GM12875 (cell line): Measurements from ENCODE around the gene FKBP14.

Experiments used
- H3K4me3 ChIP-seq: one replicate; pipeline ENCODE4 v1.5.1; 2011; ENCODE audit warnings: low read depth, low read length, control low read depth
- TF ChIP-seq, protein P1 (sequence below): IDR thresholded peaks from 2 replicates; pipeline ENCODE4 v1.5.1; 2011; ENCODE audit warnings: low read depth, mild to moderate bottlenecking, control low read depth, inconsistent platforms, low read length, moderate library complexity, borderline replicate concordance; ENCODE audit not compliant: insufficient read depth

Gene FKBP14

DNA sequence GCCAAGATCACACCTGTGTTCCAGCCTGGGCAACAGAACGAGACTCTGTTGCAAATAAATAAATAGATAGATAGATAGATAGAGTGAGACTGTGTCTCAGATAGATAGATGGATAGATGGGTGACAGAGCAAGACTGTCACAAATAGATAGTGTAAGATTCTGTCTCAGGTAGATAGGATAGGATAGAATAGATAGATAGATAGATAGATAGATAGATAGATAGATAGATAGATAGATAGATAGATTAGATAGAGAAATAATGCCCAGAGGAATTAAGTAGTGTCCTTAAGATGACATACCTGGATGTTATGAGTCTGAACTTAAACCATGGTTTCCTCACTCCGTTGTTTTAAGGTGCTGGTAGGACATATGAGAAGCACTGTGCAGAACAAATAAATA is 9.7 kb upstream of the FKBP14 start:
- no peak overlapping the region for H3K4me3 ChIP-seq

DNA sequence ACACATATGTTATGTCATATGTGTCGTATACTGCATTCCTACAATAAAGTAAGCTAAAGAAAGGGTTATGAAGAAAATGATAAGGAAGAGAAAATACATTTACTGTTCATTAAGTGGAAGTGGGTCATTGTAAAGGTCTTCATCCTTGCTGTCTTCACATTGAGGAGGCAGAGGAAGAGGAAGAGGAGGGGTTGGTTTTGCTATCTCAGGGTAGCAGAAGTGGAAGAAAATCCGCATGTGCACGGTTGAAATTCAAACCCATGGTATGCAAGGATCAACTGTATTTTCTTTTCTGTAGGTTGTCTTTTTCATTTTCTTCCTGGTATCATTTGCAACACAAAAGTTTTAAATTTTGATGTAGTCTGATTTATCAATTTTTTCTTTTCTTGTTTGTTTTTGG is 8.0 kb upstream of the FKBP14 start:
- TF ChIP-seq, protein P1, sequence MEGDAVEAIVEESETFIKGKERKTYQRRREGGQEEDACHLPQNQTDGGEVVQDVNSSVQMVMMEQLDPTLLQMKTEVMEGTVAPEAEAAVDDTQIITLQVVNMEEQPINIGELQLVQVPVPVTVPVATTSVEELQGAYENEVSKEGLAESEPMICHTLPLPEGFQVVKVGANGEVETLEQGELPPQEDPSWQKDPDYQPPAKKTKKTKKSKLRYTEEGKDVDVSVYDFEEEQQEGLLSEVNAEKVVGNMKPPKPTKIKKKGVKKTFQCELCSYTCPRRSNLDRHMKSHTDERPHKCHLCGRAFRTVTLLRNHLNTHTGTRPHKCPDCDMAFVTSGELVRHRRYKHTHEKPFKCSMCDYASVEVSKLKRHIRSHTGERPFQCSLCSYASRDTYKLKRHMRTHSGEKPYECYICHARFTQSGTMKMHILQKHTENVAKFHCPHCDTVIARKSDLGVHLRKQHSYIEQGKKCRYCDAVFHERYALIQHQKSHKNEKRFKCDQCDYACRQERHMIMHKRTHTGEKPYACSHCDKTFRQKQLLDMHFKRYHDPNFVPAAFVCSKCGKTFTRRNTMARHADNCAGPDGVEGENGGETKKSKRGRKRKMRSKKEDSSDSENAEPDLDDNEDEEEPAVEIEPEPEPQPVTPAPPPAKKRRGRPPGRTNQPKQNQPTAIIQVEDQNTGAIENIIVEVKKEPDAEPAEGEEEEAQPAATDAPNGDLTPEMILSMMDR = no peak

More for the DNA sequence above, 9.7 kb upstream of the FKBP14 start:
- TF ChIP-seq, protein P1 = no peak

DNA sequence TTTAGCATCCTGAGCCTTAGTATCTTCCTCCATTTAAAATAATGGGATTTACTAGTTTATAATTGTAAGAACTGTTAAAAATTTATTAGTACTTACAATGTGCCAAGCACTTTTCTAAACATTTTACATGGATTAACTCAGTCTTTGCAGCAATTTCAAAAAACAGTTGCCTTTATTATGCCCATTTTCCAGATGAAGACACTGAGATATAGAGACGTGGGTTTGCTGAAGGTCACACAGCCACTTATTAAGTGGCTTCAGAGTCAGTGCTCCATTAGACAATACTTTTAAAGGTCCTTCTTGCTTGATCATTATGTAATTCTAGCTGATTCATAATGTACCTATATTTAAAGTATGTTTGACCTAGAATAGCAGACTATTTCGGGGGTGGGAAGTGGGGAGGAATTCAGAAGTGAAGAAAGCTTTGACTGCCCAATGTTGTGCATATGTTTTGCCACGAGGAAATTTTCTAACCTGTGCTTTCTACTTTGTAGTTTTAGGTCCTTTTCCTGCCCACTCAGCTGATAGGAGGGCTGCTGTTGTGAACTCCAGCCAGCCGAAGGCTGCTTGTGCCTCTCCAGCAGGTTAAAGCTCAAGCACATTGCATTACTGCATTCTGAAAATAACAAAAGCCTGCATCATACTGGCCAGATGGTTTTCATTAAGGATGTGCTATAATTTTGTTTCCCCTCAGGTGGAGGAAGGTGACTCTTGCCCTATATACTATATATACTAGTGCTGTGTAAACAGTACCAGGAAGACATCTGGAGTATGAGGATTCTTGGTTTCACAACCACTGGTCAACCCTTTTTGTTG is 6.0 kb upstream of the FKBP14 start:
- no peak overlapping the region for H3K4me3 ChIP-seq

More for the DNA sequence above, 8.0 kb upstream of the FKBP14 start:
- no peak overlapping the region for H3K4me3 ChIP-seq

DNA sequence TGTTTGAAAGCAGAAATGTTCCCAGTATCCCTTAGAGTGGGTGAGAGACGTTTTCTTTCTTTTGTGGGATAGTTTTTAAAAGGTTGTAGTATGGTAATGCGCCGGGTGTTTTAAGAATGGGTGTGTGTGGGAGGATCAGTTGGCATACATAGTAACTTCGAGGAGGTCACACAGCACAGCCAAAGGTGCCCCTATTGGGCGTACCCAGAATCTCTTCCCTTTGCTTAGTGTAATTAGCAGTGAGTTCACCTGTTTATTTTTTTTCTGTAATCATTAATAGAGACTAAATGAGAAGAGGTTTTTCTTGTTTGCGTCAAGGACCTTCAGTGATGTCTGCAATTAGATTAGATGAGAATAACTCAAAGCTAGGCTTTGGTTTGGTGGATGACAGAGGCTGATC is 3.2 kb upstream of the FKBP14 start:
- TF ChIP-seq, protein P1 = peak; percentile 21; the same call in 1 of the 2 replicates
- no peak overlapping the region for H3K4me3 ChIP-seq

More for the DNA sequence above, 6.0 kb upstream of the FKBP14 start:
- TF ChIP-seq, protein P1 = no peak

DNA sequence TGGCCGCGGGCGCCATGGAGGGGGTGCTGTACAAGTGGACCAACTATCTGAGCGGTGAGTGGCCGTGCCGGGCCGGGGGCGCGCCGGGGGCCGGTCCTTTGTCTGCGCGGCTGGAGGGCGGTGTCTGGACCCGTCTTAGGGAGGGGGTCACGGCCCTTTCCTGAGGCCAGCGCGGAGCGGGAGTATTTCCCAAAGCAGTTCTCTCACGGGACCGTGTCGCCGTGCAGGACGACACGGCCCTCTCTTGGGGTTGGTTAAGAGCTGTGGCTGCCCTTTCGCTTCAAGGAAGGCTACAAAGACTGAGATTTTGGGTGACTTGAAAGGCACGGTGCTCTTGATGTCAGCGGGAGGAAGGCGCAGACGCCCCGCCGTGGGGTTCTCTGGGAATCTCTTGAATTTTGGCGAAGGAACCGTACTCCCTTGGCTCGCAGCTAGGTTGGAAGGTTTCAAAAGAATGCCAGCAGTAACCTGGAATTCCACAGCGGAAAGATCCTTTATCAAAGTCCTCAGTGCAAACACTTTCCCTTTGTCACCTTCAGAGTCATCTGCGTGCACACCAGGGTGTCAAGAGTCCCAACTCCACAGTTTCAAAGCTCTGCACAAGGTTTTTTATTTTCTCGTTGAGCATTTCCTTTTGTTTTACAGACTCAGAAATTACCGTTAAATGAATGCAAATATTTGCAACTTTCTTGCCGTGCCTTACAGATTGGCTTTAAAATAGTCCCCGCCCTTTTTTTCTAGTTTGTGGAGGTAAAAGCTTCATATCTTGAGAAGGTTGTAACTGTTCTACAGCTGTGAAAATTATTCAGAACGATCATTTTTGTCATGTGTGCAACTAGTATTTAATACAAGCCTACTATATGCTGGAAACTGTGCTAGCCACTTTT is 2.5 kb upstream of the FKBP14 start:
- TF ChIP-seq, protein P1 = no peak
- peak overlapping the region; percentile 88 for H3K4me3 ChIP-seq

DNA sequence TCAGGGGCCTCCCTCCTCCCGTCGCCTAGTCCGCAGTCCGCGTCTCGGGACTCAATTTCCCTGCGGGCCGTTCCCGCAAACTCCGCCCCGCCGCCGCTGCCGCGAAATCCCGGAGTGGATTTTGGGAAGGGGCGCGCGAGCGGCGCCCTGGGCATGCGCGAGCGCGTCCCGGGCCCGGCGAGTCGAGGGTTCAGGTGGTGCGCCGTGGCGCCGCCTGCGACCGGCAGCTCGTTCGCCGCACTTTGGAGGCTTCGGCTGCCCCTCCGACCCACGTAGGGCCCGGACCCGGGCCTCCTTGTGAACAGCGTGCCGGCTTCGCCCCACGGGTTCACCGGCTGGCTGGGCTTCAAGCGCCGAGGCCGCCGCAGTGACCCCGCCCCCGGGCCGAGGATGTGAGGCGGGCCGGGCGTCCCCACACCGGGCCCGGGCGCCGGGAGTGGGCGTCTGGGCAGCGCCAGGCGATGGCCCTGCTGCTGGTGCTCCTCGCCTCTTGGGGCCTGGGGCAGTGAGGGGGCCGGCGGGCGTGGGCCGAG is 1.8 kb upstream of the FKBP14 start, which contains the start of gene PLEKHA8:
TSS of gene PLEKHA8 (plus strand) at position 197 of the 533 bp plus-strand sequence. CDS start 351 bp downstream, outside the sequence.
- peak within 1 kb of the TSS; percentile 88 for H3K4me3 ChIP-seq
- TF ChIP-seq, protein P1 = no peak
